Central memory CD4-positive, alpha-beta T cell (primary cell): ENCODE measurements around the gene POTEH.
"Not testable (repeated sequence)": the region's sequence is repeated elsewhere in the genome, so short reads cannot be mapped to it uniquely, and the experiment has no call there.

Experiments used
- DNase-seq: peaks from one replicate; pipeline ENCODE4 v3.0.0; 2022
- total RNA-seq, 3 experiments: gene quantifications; one replicate each; lab custom pipeline; 2026; lab: John Stamatoyannopoulos, UW

The POTEH gene
- 0 reads per million in 3 experiments for total RNA-seq

DNA sequence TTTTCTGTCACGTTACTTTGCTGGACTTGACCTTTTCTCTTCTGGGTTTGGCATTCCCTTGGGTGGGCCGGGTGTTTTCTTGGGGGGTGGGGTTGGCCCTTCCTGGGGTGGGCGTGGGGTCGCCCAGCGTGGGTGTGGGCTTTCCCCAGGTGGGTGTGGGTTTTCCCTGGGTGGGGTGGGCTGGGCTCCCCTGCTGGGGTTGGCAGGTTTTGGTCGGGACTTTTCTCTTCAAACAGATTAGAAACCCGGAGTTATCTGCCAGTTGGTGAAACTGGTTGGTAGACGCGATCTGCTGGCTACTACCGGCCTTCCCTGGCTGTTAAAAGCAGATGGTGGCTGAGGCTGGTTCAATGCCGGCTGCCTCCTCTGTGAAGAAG lies at the start of gene POTEH:
POTEH (plus strand) TSS at position 278 of the 377 bp plus-strand sequence; CDS start at position 330, 52 bp downstream.
- not testable (repeated sequence) for DNase-seq

DNA sequence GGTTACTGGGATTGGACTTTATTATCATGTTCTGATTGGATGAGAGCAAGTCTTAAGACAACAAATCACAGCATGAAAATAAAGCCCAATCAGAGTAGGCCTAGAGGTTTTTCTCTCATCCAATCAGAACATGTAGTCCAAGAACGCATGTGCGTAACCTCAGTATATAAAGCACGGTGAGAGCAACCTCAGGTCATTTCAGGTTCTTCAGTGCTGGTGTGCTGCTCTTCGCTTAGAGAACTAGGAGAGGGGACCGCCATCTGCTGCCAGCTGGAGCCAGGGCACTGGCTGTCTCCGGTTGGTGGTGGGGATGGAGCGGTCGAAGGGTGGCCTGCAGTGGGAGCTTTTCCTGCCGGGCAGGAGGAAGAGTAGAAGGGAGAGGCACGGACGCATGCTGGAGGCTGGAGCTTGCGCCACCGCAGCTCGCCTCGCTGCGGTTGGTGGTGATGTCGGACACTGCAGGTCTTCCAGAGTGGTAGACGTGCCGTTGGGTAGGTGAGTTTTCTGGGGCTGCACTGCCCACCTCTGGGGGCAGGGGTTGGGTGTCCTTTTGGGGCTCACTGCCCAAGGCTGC lies 47.5 kb upstream of the POTEH start:
- not testable (repeated sequence) for DNase-seq

DNA sequence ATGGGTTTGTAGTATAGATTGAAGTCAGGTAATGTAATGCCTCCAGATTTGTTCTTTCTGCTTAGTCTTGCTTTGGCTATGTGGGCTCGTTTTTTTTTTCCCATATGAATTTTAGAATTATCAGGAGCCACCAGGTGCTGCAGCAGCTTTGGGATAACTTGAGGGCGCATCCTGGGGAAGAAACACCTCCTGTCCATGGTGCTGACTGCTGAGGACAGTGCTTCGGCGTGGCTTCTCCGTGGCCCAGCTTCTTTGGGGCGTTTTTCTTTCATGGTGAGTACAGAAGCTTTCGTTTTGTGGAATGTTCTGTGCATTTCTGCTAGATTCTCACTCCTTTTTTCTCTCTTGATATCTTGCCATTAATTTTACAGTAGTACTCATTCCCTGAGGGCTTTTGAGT lies 37.9 kb upstream of the POTEH start:
- DNase-seq = not testable (repeated sequence)

DNA sequence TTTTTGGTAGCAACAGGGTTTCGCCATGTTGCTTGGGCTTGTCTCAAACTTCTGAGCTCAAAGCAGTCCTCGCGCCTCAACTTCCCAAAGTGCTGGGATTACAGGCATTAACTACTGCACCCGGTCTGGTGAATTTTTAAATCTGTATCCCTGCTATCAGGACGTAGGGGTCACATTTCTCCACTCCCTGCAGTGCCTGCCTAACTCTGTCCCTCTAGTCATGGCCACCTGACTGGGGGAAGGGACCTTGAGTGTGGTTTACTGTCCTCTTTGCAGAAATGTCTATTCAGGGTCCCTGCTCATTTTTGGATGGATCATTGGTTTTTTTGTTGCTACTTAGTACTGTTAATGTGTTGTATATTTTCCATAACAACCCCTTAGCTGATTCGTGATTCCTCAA lies 37.1 kb upstream of the POTEH start:
- not testable (repeated sequence) for DNase-seq

DNA sequence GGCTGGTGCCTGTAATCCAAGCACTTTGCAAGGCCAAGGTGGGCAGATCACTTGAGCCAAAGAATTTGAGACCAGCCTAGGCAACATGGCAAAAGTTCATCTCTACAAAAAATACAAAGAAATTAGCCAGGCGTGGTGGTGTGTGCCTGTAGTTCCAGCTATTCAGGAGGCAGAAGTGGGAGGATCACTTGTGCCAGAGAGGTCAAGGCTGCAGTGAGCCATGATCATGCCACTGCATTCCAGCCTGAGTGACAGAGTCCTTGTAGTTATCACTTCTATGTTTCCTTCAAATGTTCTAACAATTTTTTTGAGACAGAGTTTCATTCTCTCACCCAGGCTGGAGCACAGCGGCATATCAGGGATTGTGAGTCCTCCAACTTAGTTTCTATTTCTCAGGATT lies 36.6 kb upstream of the POTEH start:
- DNase-seq = not testable (repeated sequence)

DNA sequence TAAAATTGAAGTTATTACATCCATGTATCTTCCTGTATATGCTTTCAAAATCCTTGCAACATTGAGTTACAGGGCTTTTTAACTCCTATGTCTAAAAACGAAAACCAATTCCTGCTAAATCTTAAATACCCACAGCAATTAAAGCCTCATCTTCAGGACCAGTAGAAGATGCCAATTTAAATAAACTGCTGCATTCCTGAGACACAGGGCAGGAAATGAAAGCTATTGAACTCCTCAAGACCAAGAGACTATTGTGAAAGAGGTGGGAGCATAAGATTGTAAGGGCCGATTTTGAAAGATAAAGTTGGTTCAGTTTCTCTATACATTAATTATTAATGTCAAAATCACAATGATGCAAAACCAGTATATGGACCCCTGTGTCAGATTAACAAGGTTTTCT lies 28.7 kb upstream of the POTEH start:
- DNase-seq = not testable (repeated sequence)

DNA sequence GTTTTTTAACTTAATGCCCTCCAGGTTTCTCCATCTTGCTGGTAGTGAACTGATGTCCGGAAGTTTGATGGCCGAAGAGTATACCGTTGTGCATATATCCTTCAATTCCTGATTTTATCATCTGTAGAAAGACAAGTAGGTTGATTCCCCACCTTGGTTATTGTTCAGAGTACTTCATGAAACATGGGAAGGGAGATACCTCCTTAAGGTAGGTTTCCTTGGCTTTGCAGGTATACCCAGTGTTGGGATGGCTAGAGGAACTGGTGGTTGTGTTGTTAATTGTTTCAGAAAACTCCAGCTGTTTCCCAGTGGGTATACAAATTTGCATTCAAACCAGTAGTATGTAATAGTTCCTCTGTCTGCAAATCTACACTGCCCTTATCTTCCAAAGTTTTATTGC lies 25.1 kb upstream of the POTEH start:
- DNase-seq = not testable (repeated sequence)

DNA sequence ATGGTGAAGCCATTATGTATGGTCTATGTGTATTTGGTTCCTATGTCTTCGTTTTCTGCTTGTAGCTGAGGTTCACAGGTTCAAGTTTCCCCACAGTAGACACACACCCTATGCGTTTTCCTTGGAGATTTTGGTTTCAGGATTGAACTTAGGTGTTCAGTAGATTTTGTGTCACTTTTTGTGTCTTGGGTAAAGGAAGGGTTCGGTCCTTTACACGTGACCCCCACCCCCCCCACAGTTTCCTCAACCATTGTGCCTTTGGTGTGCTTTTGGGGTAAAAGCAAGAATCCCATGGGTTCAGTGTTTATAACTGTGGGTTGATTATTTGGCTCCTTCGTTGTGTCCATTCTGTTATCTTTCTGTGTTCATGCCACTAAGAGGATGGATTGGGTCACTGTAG lies 24.3 kb upstream of the POTEH start:
- not testable (repeated sequence) for DNase-seq

DNA sequence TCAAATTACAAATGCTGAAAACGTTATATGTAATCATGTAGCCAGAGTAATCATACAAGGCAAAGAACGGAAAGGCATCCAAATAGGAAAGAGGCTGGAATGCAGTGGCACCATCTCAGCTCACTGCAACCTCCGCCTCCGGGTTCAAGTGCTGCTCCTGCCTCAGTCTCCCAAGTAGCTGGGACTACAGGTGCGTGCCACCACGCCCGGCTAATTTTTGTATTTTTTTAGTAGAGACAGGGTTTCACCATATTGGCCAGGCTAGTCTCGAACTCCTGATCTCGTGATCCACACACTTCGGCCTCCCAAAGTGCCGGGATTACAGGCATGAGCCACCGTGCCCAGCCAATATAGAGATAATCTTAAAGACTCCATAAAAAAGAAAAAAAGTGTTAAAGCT lies 20.4 kb upstream of the POTEH start:
- DNase-seq = not testable (repeated sequence)

DNA sequence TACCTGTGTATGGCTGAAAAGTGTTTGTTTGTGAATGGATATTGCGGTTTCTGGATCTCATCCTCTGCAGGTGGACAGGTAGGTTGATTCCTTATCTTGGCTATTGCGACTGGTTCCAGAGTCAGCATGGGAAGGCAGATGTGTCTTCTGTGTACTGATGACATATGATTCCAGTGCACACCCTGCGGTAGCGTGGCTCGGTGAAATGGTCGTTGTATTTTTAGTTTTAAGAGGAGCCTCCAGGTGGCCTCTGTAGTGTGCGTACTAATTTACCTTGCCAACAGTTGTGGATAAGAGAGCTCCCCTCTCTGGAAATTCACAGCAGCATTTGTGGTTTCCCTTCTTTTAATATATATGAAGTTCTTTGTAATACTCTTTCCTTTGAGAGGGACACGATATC lies 10.1 kb upstream of the POTEH start:
- DNase-seq = not testable (repeated sequence)

DNA sequence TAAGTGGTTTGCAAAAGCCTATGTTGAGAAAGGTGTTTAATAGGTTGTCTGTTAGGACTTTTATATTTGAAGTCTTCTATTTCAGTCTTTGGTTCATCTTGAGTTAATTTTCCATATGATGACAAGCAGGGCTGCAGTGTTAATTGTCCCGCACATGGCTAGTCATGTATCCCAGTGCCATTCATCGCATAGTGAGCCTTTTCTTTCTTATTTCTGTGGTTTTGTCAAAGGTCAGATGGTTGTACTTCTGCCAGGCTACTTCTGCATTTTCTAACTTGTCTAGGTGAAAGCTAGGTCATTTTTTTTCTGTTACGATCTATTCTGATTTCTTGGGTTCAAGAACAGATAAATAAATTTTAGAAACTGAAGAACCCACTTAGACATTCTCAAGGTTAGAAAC lies 5.7 kb upstream of the POTEH start:
- DNase-seq = not testable (repeated sequence)

DNA sequence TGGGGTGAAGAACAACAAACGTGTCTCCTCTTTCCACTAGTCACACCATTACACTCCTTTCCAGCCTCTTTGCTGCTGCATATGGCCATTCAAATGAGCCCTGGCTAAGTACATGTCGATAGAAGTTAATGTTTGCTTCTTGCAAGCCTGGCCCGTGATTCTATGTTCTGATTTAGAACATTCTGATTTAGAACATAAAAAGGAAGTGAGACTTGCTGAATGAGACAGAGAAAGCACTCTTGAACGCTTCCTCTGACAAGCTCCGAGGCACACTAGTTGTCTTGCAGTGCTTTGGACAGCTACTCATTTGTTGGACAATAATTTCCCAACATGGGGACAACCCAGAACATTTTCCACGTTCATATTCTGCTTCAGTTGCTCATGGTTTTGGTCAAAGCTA lies 5.1 kb upstream of the POTEH start:
- not testable (repeated sequence) for DNase-seq

DNA sequence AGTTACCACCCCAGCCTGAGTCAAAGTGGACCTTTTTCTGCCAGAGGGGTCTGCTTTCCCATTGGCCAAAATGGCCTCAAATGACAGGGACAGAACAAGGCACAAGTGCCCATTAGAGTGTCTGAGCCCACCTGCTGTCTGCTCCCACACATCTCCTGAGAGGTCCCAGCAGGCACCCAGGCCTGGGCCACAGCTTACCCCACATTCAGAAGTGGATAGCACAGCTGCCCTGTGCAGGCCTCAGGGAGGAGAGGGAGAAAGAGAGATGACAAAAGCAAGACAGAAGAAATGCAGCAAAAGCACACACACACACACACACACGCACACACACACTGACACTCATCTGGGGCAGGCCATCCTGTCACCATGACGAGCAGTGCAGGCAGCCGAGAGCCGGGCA lies 4.2 kb upstream of the POTEH start:
- not testable (repeated sequence) for DNase-seq

DNA sequence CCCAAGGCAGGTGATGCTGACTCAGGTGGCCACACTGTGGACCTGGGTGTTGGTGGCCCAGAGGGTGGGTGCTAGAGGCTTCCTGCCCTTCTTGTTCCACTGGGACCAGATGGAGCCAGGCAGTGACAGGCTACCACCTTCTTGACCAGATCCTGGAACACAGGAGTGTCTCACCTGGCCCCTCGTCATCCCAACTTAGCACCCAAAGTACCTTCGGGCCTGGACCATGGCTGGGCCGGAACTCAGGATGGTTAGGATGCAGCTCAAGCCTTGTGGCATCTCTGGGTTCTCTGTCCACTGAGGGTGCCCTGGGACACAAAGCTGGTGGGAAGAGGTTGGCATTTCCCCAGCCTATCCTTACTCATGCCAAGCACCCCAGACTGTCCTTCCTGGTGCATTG lies 2.7 kb upstream of the POTEH start:
- not testable (repeated sequence) for DNase-seq

DNA sequence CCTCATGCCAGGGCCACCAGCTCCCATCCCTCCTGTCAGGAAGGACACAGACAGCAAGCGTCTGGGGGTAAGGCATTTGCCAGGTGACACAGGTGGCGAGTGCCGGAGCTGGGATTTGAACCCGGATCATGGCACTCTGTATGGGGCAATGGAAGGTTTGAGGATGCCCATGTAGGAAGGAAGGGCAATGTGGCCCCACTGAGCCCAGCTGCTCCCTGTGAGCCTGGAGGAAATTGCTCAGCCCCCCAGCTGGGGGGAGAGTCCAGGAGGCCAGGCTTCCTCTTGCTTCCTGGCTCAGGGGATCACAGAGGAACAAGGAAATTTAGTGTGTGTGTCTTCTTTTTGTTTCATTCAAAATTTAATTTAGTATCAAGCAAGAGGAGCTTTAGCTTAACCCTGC lies 2.1 kb upstream of the POTEH start:
- not testable (repeated sequence) for DNase-seq

DNA sequence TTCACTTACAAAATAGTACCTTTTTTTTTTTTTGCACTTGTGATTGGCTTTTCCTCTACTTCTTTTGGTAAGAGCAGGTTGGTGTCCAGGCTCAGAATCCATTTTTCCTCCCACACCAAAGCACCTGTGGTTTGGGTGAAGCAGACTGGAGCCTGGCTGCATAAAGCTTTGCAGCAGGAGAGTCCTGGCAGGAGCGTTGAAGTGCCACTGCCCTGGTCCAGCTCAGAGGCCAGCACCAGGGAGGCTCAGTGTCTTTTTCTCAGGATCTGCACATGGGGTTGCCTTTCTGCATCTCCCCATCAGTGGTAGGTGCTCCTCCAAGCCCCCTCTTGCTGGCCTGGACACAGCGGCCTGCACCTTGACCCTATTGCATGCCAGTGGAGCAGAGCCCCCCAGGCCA lies 1.7 kb upstream of the POTEH start:
- not testable (repeated sequence) for DNase-seq

DNA sequence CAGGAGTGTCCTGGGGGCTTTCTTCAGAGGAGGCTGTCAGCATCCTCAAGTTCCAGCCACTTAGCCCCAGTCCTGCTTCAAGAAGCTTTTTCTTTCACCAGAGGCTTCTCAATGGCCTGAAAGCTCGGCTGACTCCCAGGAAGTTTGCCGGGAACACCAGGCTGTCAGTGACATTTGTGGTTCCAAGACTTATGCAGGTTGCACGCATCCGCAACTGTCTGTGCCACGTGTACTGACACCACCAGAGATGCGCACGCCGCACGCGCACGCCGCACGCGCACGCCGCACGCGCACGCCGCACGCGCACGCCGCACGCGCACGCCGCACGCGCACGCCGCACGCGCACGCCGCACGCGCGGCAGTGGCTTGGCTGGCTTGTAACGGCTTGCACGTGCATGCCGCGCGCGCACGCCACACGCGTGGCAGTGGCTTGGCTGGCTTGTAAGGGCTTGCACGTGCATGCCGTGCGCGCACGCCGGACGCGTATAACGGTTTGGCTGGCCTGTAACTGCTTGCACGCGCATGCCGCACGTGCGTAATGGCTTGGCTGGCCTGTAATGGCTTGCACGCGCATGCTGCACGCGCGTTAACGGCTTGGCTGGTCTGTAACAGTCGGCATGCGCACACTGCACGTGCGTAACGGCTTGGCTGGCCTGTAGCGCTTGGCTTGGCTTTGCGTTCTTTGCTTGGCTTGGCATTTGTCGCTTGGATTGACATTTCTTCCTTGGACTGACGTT lies 646 bp upstream of the POTEH start:
- not testable (repeated sequence) for DNase-seq

DNA sequence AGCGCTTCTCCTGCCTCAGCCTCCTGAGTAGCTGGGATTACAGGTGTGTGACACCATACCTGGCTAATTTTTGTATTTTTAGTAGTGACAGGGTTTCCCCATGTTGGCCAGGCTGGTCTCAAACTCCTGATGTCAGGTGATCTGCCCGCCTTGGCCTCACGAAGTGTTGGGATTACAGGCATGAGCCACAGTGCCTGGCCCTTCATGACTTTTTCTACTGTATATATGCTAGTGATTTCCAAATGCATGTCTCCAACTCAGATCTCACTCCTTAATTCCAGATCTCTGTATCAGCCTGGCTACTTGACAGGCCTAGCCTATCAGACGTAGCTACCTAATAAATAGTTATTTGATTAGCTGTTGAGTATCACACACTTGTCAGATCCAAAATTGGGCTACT lies 23.8 kb downstream of the POTEH start:
- DNase-seq = not testable (repeated sequence)

DNA sequence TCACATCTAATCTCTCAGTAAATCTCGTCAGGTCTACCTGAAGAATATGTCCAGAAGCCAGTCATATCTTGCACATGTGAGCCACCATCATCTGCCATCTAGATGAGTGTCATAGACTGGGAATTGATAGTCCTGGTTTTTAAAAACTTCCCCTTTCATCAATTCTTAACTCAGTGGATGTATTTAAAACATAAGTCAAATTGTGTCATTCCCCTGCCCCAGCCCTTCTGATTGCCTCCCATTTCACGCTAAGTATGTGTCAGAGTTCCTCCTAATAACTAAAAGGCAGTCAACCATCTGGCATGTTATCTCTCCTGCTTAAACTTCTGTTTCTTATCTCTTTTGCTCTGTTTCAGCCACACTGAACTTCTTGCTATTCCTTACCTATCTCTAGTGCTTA lies 24.3 kb downstream of the POTEH start:
- DNase-seq = not testable (repeated sequence)

DNA sequence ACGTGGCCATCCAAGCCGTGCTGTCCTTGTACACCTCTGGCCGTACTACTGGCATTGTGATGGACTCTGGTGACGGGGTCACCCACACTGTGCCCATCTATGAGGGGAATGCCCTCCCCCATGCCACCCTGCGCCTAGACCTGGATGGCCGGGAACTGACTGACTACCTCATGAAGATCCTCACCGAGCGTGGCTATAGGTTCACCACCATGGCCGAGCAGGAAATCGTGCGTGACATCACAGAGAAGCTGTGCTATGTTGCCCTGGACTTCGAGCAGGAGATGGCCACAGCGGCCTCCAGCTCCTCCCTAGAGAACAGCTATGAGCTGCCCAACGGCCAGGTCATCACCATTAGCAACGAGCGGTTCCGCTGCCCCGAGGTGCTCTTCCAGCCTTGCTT lies 32.1 kb downstream of the POTEH start:
- not testable (repeated sequence) for DNase-seq

DNA sequence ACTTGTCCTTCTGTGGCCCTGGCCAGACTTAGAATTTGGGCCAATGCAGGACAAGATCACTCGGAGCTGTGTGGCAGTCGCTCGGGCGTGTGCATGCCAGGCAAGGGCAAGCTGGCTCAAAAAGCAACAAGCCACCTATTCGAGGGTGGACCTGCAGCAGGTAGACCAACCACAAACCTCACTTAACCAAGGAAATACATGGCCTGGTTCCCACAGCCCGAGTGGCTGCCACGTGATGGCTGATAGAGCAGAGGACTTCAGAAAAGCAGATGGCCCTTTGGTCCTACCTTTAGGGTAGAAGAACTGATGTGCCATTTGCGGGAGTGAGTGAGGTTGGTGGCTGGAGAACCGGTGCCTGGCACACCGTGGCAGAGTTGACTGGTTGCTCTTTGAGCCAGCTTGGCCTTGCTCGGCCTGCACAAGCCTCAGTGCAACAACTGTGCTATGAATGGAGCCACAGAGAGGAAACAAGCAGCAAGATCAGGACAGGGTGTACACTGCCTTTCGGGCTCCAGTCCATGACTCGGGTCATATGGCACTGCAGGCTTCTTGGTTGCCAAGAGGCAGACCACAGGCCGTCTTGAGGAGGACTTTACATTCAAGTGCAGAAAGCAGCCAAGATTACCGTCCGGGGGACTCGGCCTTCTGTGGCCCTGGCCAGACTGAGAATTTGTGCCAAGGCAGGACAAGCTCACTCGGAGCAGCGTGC lies 39.5 kb downstream of the POTEH start:
- DNase-seq = not testable (repeated sequence)

DNA sequence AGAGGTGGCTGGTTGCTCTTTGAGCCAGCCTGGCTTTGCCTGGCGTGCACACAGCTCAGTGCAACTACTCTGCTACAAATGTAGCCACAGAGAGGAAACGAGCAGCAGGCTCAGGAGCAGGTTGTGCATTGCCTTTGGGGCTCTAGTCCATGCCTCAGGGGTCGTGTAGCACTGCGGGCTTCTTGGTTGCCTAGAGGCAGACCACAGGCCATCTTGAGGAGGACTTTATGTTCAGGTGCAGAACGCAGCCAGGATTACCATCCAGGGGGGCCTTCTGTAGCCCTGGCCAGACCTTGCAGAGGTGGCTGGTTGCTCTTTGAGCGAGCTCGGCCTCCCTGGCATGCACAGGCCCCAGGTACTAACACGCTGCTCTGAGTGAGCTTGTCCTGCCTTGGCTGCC lies 41.2 kb downstream of the POTEH start:
- DNase-seq = not testable (repeated sequence)

DNA sequence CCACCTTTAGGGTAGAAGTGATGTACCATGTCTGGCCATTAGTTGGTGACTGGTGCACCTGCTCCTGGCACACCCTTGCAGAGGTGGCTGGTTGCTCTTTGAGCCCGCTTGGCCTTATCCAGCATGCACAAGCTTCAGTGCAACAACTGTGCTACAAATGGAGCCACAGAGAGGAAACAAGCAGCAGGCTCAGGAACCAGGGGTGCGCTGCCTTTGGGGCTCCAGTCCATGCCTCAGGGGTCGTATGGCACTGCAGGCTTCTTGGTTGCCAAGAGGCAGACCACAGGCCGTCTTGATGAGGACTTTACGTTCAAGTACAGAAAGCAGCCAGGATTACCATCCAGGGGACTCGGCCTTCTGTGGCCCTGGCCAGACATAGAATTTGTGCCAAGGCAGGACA lies 44.6 kb downstream of the POTEH start:
- not testable (repeated sequence) for DNase-seq
